Right renal pelvis (tissue), 4 donors: ENCODE measurements around the gene NUBP2. TPM values are rescaled to one million over a fixed set of nuclear protein-coding genes. Genes with fewer than 3 reads are reported as not detected.

Experiments used
- DNase-seq, 4 donors: peaks; one replicate each; pipeline ENCODE4 v3.0.0-alpha.2; 2013; ENCODE audit warnings: low read depth in 4 of 4, low spot score in 3 of 4, missing footprints in 1 of 4
- polyA plus RNA-seq, 4 donors: library from polyadenylated mRNA; unstranded; fragments of 120-200 nt; gene quantifications; one replicate each; pipeline ENCODE4 v1.2.1, GENCODE V29; 2013; ENCODE audit not compliant: insufficient read length in 4 of 4

Gene NUBP2
- polyA plus RNA-seq, 4 donors, result 36.8 to 62.7 (median 40.5) TPM

DNA sequence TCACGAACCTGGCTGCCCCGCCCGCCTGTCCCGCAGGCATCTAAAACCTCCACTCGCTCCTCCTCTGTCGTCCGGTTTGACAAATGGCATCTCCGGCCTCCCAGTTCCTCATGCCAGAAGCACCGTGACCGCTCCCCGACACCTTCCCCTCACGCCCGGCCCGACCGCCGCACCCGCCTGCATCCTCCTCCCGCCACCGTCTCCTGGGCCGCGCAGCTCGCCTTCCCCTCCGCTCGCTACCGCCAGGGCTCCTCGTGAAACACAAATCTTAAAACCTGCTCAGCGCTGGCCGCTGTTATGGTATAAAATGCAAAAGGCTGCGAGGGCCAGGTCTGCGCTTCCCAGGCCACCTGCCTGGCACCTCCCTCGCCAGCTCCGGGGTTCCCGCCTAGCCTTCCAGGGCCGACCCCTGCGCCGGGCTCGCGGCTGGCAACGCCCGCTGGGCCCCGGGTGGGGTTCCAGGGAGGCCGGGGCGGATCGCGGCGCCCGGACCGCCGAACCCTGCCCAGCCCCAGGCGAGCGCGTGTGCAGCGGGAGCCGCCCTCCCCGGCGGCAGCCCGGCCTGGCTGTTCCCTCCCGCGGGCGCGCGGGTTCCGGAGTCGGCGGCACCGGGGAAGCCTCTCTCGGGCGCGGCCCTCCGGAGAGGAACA lies 877 bp upstream of the NUBP2 start:
- DNase-seq, result no peak

DNA sequence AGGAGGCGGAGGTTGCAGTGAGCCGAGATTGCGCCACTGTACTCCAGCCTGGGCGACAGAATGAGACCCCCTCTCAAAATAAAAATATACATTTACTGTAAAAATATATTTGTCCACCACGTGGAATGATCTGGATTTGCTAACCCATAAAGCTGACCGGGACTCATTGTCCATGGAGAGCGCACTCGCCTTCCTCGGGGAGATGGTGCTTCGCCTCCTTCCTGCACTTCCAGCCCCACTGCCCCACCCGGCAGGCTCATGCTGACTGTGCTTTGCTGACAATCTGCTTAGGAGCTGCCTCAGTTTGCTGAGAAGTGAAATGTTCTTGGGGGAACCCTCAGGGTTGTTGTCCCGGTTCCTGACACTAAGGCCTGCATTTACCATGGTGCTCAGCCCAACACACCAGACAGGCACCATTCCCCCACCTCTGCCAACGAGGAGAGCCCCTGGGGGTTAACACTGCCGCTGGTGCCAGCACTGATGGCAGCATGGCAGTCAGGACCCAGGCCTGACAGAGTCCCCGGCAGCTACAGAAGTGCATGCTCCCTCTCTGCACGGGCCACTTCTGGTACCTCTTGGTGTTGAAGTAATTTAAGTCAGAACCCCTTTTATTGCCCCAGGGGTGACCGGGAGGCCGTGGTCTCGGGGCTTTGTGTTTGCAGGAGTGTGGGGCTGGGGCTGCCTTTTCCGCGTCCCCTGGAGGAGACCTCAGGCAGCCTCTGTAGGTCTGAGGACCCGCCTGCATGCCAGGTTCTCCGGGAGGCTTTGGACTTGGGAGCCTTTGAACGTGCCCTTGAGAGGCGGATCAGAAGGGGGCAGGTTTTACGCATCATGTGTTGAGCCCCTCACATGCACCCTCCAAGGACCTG lies 2.5 kb downstream of the NUBP2 start:
- DNase-seq, result no peak

DNA sequence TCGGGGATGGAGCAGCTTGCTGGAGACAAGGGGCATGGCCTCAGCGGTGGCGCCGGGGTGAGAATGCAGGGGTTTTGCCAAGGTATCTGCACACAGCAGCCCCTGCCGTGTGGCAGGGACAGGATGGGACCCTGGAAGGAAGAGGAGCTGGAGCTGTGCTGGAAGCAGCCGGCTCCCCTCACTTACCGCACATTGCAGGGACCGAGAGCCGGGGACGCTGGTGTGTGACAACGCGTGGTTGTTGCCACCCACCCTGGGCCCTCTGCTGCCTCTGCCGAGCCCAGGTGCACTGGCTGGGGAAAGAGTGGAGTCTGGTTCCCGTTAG lies 3.0 kb downstream of the NUBP2 start:
- DNase-seq, result no peak

DNA sequence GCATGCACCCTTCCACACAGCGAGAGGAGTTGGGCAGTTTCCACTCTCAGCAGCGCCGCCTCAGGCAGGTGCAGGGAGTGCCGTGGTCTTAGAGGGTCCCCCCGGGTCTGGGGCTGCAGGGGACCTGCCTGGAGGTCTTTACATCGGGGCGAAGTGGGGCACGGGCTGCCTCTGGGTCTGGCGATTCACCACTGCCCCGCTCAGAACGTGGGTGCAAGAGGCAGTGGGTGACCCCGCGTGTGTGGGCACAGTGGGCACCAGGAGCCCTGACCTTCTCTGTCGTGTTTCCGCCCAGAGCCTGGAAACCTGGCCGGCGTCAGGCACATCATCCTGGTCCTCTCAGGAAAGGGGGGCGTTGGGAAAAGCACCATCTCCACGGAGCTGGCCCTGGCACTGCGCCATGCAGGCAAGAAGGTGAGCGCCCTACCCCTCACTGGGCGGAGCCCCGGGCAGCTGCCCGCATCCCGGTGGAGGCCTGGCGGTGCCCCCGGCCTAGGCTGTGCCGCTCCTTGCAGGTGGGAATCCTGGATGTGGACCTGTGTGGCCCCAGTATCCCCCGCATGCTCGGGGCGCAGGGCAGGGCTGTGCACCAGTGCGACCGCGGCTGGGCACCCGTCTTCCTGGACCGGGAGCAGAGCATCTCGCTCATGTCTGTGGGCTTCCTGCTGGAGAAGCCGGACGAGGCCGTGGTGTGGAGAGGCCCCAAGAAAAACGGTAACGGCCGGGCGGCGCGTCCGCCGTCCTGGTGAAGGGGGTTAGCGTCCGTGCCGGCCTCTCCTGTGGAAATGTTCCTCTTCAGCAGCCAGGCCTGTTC lies 3.7 kb downstream of the NUBP2 start:
- no peak for DNase-seq

DNA sequence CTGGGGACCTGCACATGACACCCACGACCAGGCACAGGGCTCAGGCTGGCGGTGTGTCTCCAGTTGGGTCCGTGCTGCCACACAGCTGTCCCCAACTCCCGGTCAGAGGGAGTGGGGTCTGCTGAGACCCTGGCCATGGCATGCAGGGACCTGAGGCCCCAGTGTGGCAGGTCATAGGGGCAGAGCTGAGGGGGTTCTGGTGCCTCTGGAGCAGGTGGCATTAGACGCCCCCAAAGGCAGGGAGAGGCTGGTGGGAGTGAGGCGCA lies 4.2 kb downstream of the NUBP2 start:
- DNase-seq, result no peak

DNA sequence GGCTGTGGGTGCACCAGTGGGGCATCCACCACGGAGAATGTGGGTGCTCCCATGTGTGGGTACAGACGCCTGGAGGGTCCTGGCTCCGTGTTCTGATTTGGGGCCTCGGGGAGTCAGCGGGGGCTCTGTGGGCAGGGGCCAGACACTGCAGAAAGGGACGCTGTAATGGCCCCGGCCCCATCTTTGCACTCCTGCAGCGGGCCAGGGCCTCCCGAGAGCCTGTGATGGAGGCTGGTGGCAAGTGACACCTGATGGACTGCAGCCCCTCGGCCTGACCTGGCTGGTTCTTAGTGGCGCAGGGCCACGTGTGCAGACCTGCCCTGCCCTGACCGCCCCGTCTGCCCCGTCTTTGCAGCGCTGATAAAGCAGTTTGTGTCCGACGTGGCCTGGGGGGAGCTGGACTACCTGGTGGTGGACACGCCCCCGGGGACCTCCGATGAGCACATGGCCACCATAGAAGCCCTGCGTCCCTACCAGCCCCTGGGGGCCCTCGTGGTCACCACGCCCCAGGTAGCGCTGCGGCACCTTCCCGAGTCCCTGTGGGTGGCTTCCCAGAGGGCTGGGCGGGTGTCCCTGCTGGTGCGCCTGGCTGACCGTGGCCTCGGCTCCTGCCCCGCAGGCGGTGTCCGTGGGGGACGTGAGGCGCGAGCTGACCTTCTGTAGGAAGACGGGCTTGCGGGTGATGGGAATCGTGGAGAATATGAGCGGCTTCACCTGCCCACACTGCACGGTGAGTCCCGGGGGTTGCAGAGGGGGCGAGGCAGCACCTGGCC lies 4.7 kb downstream of the NUBP2 start:
- no peak for DNase-seq

DNA sequence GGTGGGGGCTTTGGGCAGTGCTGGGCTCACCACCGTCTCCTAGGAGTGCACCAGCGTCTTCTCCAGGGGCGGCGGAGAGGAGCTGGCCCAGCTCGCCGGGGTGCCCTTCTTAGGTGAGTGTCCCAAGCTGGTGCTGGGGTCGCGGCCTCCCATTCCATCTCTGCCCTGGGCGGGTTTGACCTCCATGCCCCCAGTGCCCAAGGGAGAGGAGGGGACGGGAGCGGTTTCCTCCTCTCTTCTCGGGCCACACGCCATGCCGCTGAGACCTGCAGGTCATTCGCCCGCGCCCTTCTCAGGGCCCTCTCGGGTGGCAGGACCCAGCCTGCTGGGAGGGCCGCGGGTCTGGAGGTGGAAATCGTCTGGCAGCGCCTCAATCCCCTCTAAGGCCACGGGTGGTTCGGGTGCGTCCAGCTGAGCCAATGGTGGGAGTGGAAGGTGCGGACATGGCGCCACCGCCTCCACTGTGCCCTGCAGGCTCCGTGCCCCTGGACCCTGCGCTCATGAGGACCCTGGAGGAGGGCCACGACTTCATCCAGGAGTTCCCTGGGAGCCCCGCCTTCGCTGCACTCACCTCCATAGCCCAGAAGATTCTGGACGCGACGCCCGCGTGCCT lies 5.4 kb downstream of the NUBP2 start:
- no peak for DNase-seq

DNA sequence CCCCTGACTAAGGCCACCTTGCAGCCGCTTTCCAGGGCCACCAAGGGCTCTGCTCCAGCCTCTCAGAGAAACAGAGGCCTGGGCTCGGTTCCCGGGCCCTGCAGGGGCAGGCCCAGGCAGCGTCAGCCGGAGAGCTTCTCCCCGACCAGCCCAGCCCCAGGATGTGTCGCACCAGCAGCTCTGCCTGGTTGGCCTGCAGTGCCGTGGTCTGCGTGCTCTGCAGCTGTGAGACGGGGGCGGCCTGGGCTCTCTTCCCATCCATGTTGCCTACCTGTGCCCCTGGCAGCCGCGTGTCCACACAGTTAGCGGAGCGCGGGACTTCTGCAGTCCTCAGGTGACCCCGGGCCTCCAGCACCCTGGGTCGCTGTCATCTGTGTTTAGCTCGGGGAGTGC lies 5.9 kb downstream of the NUBP2 start:
- DNase-seq, result no peak

DNA sequence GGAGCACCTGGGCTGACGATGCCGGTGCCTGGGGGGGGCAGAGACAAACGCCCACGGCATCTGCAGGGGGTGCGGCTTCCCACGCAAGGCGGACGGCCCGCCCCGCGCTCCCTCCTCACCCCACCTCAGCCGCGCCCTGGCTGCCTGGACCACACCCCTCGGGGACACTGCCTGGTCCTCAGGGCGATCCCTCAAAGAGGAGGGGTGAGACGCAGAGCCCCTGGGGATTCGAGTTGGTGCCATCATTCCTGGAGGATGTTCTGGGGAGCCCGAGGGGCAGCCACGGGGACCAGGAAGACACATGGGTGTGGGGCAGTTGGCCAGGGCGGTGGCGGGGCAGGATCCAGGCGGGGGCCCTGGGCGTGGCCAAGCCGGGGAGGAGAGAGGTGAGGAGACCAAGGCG lies 6.9 kb downstream of the NUBP2 start:
- no peak for DNase-seq

DNA sequence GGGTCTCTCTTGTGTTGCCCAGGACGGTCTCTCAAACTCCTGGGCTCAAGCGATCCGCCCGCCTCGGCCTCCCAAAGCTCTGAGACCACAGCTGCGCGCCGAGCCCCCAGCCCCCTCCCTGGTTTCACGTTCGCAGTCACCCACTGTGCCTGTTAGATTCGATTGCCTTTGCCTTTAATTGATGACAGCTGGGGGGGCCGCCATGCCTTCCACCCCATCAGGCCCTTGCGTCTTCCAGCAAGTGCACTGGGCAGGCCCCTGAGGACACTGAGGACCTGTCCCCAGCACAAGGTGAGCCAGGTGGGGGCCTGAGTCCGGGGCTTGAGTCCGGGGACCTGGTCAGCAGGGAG lies 7.5 kb downstream of the NUBP2 start:
- no peak for DNase-seq

DNA sequence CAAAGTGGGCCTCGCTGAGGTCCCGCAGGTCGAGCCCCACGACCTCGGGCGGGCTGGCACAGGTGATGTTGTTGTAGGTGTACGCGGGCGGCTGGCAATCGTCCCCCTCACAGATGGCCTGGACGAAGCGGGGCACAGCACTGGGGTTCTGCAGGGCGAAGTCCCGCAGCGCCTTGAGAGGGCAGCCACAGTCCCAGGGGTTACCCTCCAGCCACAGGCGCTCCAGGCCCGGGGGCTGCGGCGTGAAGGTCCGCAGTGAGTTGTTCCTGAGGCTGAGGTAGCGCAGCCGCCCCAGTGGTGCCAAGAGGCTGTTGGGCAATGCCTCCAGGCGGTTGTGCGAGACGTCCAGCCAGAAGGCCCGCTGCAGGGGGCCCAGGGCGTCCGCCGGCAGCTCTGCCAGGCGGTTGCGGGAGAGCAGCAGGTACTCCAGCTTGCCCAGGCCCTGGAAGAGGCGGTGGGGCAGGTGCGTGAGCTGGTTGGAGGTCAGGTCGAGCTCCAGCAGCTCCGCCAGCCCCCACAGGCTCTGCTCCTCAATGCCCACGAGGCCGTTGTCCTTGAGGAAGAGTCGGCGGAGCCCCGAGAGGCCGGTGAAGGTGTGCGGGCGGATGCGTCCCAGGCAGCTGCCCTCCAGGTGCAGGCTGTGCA lies 8.0 kb downstream of the NUBP2 start:
- DNase-seq, result no peak

DNA sequence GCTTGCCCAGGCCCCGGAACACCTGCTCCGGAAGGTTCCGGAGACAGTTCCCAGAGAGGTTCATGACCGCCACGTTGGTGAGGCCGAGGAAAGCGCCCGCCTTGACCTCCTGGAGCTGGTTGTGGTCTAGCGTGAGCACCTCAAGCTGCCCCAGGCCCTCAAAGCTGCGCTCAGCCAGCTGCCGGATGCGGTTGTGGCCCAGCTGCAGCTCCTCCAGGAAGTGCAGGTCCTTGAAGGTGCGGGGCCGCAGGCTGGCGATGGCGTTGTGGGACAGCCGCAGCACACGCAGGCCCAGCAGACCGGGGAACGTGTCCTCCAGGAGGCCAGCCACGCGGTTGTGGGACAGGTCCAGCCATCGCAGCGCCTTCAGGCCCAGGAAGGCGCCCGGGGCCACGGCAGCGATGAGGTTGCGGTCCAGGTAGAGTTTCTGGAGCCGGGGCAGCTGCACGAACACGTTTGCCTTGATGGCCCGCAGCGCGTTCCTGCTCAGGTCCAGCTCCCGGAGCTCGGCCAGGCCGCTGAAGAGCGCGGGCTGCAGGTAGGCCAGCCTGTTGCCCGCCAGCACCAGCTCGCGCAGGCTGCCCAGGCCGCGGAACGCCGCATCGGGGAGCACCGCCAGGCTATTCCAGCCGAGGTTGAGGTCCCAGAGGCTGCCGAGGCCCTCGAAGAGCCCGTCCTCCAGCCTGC lies 8.6 kb downstream of the NUBP2 start:
- no peak for DNase-seq

DNA sequence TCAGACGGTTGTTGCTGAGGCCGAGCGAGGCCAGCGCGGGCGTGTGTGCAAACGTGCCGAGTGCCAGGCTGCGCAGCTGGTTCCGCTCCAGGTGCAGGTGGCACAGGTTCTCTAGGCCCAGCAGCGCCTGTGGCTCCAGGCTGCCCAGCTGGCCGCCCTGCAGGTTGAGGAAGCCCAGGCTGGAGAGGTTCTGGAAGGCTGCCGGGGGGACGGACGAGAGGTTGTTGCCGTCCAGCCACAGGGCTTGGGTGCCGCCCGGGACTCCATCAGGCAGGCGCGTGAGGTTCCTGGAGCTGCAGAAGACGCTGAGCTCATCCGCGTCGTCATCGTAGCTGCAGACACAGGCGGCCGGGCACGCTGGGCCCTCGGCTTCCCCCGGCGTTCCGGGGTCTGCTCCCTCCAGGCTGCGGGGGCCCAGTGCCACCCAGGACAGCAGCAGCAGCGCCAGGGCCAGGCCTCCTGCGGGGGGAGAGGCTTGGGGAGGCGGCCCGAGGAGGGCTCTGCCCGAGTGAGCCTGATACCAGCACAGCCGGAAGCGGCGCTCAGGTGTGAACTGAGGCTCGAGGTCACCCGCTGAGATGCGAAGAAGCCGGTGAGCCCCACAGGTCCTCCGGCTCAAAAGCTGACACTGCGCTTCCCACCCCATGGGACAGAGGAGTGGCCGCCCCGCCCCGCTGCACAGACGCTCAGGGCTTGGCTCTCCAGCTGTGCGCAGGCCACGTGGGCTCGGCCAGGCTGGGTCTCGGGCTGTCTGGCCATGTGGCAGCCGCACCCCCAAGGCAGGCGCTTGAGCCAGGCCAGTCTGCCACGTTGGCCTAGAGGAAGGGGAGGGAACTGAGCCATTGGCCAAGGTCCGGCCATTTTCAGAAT lies 9.4 kb downstream of the NUBP2 start:
- no peak for DNase-seq

DNA sequence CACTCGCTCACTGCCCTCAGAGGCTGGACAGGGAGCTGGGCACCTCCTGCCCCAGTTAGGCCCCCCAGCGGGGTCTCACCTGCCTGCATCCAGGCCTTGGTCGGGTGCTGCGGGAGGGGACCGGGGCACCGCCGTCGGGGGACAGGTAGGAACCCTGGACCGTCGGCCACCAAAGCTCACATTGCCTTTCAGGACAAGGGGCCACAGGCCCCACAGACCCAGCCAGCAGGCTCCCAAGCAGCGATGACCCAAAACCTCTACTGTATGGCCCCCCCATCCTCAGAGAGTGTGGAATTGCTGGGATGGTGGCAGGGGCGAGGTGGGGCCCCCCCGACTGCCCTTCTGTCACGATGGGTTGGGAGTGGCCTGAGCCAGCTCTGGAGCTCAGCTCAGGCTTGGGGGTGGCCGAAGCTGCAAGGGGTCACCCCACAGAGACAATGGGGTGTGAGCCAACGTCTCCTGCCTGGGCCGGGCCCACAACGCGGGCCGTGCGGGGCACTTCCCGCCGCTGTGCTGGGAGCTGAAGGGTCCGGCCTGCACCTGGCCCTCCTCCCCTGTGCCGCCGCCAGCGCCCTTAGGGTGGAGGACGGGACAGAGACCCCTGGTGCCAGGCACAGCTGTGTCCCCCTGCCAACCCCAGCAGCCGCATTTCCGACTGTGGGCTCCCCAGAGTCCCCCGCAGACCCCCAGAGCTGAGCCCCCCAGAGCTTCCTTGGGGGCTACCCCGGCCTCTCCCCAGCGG lies 10.2 kb downstream of the NUBP2 start:
- DNase-seq, result no peak

DNA sequence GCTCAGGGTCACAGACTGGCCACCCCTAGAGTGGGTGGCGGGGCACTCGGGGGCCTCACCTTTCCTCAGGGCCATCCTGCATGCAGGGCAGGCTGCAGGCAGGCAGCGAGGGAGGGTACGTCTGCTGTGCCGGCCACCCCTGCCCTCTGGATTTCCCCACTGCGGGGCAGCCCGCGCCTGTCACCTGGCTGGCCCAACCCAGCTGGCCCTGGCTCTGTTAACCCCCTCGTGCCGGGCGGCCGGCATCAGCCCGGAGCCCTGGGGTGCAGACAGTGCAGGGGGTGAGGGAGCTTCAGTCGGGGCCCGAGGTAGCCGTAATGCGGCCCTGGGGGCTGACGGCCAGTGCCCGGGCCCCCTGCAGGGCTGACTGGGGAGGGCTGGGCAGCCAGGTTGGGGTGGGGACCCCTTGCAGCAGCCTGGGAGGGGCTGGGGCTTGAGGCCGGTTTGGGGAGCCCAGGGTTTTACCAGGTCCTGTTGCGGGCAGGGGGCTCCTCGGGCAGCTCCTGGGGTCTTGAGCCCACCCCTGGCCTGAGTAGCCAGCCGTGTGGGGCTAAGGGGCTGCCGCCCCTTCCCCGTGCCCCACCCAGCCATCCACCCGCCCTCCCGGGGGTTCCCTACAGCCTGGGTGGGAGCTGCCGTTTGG lies 10.9 kb downstream of the NUBP2 start, which contains the start of gene IGFALS:
Gene IGFALS, minus strand, starts transcription at position 128 of the 643 bp plus-strand sequence. Its CDS starts 53 bp downstream, at position 75.
- no peak for DNase-seq

DNA sequence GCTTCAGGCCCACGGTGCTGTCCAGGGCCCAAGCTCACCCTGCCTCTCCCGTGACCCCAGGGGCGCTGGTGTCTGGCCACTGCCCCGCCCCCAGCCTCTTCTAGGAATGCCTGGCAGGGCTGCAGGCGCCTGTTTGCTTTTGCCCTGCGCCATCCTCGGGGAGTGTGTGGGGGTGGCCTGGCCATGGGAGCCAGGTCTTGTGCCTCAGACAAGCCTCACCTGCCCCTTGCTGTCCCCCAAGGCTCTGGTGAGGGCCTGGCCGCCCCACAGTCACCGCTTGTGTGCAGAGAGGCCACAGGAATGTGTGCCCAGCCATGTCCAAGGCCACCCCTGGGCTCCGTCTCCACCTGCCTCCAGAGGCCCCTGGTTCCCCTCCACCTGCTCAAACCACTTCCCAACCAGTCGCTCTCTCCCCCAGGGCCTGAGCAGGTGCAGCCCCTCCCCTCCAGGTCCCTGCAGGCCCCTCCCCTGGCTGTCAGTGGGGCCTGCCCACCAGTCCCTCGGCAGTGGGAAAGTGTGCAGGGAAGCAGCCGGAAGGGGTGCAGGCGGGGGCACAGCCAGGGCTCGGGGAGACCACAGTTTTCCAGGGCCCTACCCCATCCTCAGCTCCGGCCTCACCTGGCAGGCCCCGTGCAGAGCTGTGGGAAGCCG lies 11.6 kb downstream of the NUBP2 start:
- no peak for DNase-seq
